Activated CD4-positive, alpha-beta T cell treated with anti-CD3 and anti-CD28 coated beads, Interleukin-2, Interleukin-4, amounts not matched to agents 100 ng/mL and 50 ng/mL, durations not matched to agents 16 hours and 8 hours (primary cell): Measurements from ENCODE around the gene HTRA3.
A peak's percentile ranks its signal among the peaks of the same experiment; 100 is the strongest.

Experiments
- DNase-seq: peaks from one replicate; pipeline ENCODE4 v3.0.0-alpha.2; 2020; ENCODE audit warnings: low spot score

The HTRA3 gene

GRCh38 chr4:8234715-8235114, 34.8 kb upstream of the HTRA3 start:
- no peak for DNase-seq

GRCh38 chr4:8235224-8235623, 34.3 kb upstream of the HTRA3 start:
- DNase-seq, result no peak

- DNase-seq, result no peak
Measured at GRCh38 chr4:8235686-8236085, 33.9 kb upstream of the HTRA3 start.

GRCh38 chr4:8236106-8236919, 33.2 kb upstream of the HTRA3 start:
- DNase-seq, result no peak

DNA sequence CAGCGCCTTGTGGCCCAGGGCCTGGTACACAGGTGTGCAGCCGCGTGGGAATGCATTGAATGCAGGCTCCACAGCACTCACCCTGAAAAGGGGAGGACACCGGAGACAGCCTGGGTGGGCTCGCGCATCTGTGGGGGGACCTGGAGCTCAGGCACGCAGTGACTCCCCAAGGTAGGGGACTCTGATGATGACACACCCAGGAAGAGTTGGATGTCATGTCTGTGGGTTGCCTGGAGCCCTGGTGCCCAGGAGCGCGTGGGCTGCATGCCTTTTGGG, 32.7 kb upstream of the HTRA3 start:
- DNase-seq, result no peak

- no peak for DNase-seq
Measured at GRCh38 chr4:8237256-8237989, 32.1 kb upstream of the HTRA3 start.

DNA sequence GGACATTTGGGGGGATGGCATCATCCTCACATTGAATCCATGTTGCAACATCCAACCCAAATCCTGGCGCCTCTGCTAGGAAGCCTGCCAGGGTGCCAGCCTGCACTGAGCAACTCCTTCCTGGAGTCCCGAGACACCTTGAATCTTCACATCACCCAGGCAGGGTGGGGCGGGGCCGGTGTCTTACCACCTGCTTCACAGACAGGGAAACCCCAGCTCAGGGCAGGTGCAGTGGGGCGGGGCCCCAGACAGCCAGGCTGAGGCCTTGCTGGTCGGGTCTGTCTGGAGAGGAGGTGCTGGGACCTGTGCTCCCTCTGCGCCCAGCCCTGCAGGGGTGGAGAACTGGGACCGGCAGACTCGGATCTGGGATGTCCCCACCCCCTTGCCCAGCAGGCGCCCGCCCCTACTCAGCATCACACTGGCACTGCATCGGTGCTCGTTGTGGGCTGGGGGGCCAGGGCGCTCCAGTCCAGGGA, 31.5 kb upstream of the HTRA3 start:
- DNase-seq, result no peak

GRCh38 chr4:8238515-8239053, 31.0 kb upstream of the HTRA3 start:
- no peak for DNase-seq

- DNase-seq, result no peak
Measured at GRCh38 chr4:8239226-8239625, 30.3 kb upstream of the HTRA3 start.

DNA sequence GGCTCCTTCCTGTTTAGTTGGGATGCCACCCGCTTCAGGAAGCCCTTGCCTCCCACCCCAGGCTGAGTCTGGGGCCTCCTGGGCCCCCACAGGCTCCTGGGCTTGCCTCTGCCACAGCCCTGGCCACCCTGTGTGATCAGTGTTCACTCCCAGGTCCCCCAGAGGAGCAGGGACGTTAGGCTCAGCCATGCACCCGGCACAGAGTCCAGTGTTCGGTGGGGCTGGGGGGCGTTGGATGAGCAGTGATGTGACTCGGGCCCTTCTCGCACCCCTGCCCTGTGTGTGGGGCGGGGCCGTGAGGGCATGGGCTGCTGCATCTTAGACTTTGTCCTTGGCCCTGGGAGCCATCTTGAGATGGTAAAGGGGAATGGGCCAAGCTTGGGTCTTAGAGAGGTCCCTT, 29.9 kb upstream of the HTRA3 start:
- DNase-seq, result no peak

DNA sequence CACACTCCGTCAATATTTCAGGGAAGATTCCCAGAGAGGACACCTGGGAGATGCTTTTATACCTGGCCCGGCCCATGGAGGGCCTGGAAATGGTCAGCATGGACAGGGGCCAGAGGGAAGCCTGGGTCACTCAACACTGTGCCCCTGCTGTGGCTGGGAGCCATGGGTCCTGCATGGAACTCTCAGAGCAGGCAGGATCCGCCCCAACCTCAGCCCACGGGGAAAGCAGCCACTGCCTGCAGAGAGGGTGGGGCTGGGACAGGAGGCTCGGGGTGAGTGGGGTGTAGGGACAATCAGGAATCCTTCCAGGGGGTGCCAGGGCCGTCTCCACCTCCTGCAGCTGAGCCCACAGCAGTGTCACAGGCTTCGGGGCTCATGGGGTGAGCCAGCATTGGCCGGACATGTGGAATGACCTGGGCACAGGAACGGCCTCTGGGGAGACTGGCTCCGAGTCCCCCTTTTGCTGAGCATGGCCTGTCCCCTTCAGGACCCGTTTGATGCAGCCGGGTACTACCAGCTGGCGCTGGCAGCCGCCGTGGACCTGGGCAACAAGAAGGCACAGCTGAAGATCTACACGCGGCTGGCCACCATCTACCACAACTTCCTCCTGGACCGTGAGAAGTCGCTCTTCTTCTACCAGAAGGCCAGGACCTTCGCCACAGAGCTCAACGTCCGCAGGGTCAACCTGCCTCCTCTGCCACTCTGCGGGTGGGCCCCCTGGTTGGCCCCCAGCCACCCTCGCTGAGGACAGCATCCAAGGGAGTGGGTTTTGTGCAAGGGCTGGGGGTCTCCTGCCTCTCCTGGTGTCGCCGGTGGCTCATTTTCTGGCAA, 29.1 kb upstream of the HTRA3 start:
- DNase-seq, result no peak

GRCh38 chr4:8241211-8241779, 28.3 kb upstream of the HTRA3 start:
- DNase-seq, result no peak

GRCh38 chr4:8241895-8242696, 27.5 kb upstream of the HTRA3 start:
- peak; percentile 76 for DNase-seq

- DNase-seq, result no peak
Measured at GRCh38 chr4:8242782-8243560, 26.6 kb upstream of the HTRA3 start.

GRCh38 chr4:8244001-8244757, 25.4 kb upstream of the HTRA3 start:
- no peak for DNase-seq

DNA sequence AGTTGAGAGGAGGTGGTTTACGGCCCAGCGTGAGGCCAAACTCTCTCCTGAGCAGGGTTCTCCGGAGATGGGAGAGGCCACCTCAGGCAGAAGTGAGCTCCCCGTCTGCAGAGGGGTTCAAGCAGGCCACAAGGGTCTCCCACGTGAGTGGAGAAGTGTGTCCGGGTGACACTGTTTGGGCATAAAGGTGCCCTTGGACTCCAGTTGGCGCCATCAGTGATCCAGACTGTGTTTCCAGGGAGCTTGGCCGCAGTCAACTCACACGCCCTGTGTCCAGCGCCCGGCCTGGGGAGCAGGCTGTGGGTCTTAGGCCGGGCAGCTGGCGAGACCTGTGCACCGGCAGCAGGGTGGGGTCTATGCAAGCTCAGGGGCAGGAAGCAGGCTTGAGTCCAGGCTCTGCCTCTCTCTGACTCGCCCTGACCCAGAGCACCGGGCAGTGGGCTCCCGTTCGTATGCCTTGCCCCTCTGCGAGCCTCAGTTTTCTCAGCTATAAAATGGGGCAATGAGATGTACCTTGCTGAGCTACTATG, 24.6 kb upstream of the HTRA3 start:
- DNase-seq, result no peak

DNA sequence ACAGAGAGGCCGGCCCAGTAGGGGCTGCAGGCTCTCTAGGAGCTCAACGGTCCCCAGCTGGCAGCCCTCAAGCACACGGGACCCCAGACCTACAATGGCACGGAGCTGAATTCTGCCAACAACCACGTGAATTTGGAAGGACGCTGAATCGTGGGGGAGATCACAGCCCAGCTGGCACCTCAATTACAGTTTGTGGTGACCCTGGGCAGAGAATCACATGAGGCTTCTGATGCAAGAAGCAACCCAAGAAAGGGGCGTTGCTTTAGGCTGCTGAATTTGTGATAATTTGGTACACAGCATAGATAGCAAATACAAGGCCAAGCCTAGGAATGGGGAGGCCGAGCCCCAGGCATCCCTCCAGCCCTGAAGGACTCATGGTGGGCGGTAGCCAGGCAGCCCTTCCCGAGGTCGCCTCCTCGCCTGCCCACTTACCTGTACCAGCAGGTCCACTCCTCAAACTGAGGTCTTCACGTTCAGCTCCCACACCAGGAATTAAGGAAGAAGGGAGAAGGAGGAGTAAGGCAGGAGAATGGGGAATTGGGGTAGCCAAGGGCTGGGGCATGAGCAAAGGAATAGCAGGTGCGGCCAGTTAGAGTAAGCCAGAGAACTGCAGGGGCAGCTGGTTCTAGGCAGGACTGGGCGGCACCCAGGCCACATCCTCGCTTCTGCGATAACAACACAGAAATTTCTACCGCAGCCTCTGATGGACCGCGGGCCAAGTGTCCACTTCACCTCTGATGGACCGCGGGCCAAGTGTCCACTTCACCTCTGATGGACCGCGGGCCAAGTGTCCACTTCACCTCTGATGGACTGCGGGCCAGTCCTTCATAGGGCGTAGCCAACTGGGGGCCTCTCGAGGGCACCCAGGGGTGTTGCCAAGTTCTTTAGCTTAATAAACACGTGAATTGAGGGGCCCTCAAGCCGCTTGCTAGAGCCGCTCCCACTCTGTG, 23.4 kb upstream of the HTRA3 start:
- no peak for DNase-seq
